GM21529 (cell line): ENCODE results near the gene DPYSL5.

Experiments used
- ATAC-seq: cut with Tn5 transposase; IDR thresholded peaks from one replicate; pipeline ENCODE4 v1.9.1; 2021; ENCODE audit not compliant: unreplicated experiment

Gene DPYSL5

GRCh38 chr2:26957041-26957440, 109.1 kb downstream of the DPYSL5 start:
- no peak for ATAC-seq

- no peak for ATAC-seq
Observed at GRCh38 chr2:26957534-26957933, 109.6 kb downstream of the DPYSL5 start.

GRCh38 chr2:26959331-26959730, 111.4 kb downstream of the DPYSL5 start:
- no peak for ATAC-seq

GRCh38 chr2:26964446-26965130, 116.7 kb downstream of the DPYSL5 start:
- no peak for ATAC-seq

DNA sequence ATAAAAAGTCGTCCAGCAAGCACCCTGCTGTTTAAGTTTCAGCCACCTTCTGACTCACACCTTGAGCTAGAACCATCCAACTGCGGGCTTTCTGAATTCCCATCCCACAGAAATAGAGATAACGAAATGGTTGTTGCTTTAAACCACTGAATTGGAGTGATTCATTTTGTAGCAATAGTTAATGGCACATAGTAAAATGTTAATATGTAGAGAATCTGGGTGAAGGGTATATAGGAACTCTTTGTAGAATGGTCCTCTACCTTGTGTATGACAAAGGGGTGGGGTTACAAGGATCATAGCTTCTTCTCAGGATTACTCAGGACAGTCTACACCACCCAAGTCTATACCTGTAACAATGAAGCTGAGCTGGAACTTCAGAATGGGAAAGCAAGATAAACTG, 120.1 kb downstream of the DPYSL5 start:
- ATAC-seq, result no peak

DNA sequence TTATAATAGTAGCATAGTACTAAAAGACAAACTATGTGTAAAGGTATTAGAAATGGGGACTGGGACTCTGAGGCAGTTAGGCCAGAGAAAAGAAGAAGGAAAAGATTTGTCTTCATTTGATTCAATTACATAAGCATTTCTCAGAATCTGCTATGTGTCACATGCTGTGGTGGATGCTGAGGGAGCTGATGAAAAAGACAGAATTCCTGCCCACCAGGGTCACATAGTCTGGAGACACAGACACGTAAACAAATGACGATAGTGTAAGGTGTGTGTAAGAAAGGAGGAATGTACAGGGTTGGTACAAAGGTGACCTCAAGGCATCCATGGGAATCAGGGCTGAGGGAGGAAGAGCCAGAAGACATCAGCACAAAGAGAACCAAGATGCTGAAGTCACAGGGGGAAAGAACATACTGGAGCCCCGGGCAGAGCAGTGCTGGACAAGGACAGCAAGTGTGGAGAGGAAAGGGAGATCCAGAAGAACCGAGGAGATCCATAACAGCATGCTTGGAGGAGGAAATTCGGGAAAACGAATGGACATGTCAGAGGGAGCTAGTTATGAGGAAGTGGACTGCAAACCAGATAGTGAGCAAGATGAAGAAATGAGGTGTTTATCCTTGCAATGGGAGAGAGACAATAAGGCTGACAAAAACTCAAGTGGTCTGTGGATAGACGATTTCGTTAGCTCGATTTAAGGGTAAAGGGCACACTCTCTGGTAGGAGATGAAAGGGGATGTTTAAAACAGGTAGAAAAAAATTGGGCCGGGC, 121.3 kb downstream of the DPYSL5 start:
- ATAC-seq, result no peak

DNA sequence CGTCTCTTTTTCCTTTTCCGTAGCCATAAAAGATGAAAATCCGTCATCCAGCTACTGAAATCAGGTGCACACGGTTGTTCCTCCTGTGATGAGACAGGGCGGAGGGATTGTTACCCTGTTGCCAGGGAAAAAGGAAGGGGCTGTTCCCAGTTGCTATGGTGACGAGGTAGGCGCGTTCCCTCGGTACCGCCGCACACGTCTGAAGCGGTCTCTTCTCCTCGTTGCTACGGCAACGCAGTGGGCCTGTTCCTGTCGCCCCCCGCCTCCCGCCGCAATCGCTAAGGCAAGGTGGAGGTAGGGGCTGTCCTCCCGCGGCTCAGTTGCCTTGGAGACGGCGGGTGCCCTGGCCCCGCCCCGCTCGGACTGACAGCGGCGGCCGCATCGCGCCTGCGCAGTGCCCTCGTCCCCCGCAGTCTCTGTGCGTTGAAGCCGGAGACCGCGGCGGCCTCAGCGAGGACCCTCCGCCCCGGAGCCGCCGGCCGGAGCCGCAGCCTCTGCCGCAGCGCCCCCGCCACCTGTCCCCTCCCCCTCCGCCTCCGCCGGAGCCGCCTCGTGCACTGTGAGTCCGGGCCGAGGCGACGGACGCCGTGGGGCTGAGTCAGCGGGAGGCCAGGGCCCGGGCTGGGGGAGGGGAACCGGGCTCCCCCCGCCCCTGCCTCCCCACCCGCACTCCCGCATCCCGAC, 122.5 kb downstream of the DPYSL5 start, which contains the start of gene MAPRE3:
MAPRE3 (plus strand) TSS at position 394 of the 684 bp plus-strand sequence. CDS start 51,582 bp downstream, outside the sequence.
- ATAC-seq, result peak; percentile 81

DNA sequence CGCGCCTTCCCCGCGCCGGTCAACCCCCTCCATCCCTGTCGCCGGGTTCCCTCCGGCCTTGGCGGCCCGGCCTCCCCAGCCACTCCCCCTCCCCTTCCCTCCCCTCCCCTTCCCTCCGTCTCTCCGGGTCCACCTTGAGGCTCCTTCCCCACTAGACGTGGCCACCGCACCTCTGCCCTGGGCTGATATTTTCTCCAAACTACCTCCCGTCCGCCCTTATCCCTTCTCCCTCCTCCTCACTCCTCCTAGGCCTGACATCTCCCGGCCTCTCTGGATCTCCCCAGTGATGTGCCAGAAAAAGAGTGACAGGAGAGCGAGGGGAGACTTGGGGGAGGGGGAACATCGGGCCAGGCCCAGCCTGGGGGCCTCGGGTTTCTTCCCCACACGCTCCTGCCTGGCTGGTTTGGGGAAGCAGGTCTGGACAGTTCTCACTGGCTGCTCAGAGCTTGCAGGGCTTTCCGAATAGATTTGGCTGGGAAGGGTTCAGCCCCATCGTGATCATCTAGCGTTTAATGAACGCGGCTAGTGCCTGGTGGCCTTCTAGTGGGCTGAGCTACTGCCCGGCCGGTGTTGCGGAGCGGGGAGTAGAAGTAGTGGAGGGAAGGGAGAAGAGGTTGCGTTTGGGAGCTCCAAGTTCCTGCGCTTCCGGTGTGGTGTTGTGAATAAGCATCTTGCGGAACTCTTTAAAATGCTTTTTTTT, 123.1 kb downstream of the DPYSL5 start:
- ATAC-seq, result peak; percentile 22

- no peak for ATAC-seq
Observed at GRCh38 chr2:26971911-26972786, 124.2 kb downstream of the DPYSL5 start.

- ATAC-seq, result no peak
Observed at GRCh38 chr2:26974352-26974751, 126.4 kb downstream of the DPYSL5 start.

- no peak for ATAC-seq
Observed at GRCh38 chr2:26975102-26975501, 127.2 kb downstream of the DPYSL5 start.

DNA sequence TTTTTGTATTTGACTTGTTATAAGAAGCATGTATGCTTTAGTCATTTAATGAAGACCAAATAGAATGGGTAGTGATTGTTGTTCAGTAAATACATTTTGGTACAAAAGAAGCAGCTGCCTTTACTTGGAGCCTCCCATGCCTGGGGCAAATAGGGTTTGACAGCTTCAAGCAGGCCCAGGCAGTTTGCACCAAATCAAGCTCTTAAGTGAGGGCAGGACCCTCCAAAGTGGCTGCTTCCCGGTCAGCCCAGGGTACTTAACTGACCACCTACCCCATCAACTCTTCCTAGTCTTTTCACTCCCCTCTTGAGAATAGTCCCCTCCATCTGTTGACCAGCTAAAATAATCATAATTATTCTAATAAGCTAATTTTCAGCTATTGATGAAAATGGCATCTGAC, 127.7 kb downstream of the DPYSL5 start:
- ATAC-seq, result no peak

DNA sequence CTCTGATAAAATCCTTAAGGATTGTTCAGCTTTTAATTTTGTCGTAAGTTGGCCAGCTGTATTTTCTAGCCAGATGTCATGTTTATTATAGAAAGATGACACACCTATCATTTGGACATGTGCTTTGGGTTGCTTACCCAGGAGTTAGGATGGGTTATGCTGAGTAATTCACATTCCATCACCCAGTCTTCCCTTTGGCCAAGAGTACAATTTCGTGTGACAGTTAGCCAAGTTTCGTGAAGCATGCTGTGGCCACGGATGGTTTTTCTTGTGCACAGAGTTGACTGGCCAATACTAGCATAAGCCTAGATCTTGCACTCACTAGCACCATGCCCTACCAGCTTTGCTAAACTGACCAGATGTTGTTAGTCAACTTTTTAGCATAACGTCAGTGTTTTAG, 128.3 kb downstream of the DPYSL5 start:
- ATAC-seq, result no peak

GRCh38 chr2:26977012-26977411, 129.1 kb downstream of the DPYSL5 start:
- no peak for ATAC-seq

- ATAC-seq, result no peak
Observed at GRCh38 chr2:26978061-26978596, 130.2 kb downstream of the DPYSL5 start.

DNA sequence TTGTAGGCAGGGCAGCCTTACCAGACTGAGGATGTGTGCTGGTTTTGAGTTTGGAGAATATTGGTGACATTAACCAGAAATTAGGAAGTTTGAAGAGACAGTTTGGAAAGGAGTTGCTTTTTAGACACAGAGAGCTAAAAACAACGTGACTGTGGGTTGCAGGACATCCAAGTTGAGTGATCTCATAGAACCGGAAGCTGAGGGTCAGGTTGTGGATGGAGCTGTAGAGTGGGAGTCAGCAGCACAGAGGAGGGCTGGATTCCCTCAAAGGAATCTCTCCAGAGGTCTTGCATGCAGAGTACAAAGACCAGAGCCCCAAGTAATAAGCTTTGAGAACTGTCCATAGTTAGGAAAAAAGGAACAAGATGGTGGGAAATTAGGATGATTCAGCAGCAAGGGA, 131.8 kb downstream of the DPYSL5 start:
- no peak for ATAC-seq

DNA sequence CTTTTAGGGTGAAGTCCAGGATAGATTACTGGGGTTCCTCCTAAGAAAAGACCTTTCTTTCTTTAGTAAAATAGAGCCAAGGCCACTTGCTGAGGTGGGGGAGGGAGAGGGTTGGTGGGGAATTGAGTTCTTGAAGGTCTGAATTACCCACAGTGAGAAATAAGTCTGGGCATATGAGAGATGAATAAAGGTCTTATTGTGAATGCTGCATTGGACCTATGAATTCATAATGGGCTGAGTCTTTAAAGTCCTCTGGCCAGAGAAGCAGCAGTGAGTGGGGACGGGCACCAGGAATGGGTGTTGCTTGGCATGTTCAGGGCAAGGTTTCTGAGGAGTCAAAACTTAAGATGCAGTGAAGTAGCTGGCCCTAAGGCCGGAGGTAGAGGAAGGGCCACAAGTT, 133.0 kb downstream of the DPYSL5 start:
- no peak for ATAC-seq

DNA sequence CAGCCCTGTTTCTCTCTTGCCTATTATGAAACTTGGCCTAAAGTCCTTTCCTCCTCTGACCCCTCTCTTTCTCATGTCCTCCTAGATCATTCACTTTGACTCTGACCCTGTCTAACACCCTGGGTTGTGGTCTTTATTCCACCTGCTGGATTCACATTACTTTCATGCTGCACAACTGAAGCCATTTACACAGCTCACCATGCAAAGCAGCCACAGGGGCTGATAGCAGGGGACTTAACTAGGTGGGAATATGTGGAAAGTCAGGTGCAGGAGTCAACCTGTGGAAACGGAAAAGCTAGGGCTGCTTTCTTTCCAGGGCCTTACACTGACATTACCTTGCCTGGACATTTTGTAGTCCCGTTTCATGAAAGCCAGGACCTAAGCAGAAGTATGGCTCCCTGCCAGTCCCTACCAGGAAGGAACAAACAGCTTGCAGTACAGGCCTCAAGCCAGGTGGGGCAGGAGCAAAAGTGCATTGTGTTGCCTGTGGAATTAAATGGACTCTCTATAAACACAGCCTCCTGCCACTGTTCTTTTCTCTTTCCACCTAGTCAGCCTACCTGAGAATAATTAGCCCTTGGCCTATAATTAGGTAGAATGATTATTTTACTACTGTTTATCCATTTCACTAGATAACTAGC, 134.3 kb downstream of the DPYSL5 start:
- no peak for ATAC-seq

- no peak for ATAC-seq
Observed at GRCh38 chr2:26983746-26984145, 135.8 kb downstream of the DPYSL5 start.

DNA sequence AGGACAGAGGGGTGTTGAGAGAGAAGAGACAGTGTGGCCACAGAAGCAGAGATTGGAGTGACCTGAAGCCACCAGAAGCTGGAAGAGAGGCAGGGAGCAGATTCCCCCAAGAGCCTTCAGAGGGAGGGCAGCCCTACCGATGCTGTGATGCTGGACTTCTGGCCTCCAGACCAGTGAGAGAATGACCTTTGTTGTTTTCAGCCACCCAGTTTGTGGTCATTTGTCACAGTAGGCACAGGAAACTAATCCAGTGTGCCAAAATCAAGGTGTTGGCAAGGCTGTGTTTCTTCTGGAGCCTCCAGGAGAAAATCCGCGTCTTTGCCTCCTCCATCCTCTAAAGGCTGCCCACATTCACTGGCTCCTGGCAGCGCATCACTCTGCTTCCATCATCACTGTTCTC, 137.9 kb downstream of the DPYSL5 start:
- ATAC-seq, result no peak
